Posterior cingulate gyrus (tissue), 11 donors: ENCODE data around the gene CABLES2.

Source experiments
- DNase-seq, 10 donors: peaks; one replicate each; pipeline versions ENCODE4 v3.0.0 to v3.0.0-alpha.2; 2020 to 2021; ENCODE audit warnings: mixed read lengths in 3 of 10
- intact Hi-C: fragments of 100-400 bp; cut with DNase I; formaldehyde crosslinking; loops from one replicate; pipeline ENCODE4 v1.15.1; 2023

CABLES2 gene

DNA sequence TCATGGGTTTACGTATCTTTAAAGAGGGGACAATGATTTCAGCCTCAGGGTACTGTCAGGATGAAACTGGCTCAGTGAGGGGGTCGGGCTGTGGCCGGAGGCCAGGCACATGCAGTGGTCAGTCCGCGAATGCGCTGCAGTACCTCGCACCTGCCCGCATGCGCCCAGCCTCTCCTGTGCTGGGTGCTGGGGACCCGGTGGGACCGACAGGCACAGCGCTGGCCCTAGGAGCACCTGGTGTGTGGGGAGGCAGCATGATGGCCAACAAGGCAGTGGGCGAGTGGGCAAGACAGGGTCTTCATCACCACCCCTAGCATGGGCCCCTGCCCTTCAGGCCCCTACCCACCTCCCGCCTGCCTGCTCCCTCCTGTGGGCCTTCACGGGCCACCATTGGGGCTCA is 970 bp upstream of the CABLES2 start:
- intact Hi-C loops: no loop called here
- no peak for DNase-seq

DNA sequence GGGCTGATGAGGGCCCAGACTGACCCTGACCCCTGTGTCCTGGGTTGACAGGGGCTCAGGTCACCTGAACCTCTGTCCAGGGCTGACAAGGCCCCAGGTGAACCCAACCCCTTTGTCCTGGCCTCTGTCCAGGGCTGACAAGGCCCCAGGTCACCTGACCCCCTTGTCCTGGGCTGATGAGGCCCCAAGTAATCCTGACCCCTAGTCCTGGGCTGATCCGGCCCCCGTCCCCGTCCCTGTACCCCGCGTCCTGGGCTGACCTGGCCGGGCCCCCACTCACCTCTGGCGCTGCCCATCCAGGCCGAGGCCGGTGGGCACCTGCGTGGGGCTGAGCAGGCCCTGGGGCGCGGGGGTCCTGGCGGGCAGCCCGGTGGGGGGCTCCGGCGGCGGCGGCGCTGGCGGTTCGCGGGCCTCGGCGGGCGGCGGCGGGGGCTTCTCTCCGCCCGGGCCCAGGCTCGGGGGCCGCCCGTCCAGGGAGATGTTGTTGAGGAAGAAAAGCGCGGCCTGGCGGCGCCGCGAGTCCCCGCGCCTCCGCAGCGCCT is 379 bp downstream of the CABLES2 start:
- intact Hi-C loops: no loop called here
- no peak for DNase-seq

DNA sequence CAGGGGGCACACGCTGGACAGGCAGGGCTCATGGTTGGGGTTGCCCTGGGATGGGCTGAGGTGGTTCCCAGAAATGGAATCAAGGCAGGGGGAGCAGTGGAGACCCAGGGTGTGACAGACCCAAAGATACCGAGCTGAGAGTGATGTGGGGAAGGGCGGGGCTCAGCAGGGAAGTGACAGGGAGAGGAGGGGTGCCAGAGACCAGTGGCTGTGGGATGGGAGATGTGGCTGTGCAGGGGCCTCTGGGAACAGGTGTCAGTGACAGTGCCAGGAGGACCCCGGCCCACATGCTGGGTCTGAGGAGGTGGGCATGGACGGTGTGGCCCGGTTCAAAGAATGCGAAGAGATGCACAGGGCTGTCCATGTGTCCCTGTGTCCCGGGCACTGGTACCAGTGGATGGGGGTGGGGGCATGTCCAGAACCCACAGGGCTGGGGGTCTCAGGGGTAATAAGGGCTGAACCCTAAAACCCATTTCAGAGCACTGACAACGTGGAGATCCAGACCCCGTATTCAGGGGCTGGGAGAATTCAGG is 1.0 kb downstream of the CABLES2 start:
- DNase-seq: no peak
- intact Hi-C loops: loop anchor here (2.0 kb wide), 1 partner anchor 19 kb away; the partner anchor contains the start of gene RPS21

DNA sequence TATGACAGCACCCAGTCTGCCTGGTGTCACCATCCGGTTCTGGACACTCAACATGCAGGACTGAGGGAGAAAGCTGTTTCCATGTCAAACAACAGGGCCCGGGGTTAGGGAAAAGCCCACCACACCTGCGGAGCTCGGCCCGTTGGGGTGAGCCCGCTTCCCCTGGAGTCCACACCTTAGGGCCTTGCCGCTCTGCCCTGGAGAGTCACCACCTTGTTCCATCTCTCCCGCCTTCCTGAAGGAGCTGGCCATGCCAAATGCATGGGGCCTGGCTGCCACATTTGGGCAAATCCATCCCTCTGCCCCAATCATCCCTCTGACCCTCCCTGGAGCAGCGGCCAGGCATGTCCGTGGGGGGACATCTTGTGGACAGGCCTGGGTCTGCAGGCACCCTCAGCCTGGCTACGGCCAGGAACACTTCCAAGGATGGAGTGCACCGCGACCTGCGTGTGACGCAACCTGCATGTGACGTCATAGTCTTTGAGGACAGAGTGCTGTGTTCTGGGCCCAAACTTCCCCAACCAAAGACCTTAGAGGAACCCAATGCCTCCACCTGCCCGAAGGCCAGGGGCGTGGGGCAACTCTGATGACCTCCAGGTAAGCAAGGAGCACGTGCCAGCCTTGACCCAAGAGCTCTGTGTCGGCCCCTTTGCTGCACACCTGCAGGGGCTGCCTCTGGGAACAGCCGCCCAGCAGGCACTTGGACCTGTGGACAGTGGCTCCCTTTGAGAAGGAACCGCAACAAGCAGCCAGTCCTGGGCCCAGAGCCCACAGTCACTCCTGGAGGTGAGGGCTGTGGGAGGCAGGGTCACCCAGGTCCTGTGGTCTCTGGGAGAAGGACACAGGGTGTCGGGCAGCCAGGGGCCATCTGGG is 1.7 kb downstream of the CABLES2 start:
- peak in 6 of 10 donors; percentile 28 to 92 (median 72) for DNase-seq
- intact Hi-C loops: loop anchor here (2.0 kb wide), 1 partner anchor 19 kb away; the partner anchor contains the start of gene RPS21

DNA sequence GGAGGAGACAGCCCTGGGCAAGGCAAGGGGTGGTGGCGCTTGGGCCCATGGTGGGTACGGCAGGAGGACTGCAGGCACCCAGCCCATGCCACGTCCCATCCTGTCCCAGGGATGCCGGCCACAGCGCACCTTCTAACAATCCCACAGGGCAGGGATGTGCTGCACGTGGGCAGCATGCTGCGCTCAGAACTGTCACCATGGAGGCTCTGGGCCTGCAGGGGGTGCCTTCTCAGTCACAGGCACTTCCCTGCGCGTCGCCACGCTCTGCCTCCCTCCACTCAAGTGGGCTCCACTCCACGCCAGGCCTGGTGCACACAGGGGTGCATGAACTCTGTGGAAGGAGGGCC is 2.4 kb downstream of the CABLES2 start:
- intact Hi-C loops: loop anchor here (2.0 kb wide), 1 partner anchor 18 kb away; the partner anchor contains the start of gene RPS21
- DNase-seq: no peak

DNA sequence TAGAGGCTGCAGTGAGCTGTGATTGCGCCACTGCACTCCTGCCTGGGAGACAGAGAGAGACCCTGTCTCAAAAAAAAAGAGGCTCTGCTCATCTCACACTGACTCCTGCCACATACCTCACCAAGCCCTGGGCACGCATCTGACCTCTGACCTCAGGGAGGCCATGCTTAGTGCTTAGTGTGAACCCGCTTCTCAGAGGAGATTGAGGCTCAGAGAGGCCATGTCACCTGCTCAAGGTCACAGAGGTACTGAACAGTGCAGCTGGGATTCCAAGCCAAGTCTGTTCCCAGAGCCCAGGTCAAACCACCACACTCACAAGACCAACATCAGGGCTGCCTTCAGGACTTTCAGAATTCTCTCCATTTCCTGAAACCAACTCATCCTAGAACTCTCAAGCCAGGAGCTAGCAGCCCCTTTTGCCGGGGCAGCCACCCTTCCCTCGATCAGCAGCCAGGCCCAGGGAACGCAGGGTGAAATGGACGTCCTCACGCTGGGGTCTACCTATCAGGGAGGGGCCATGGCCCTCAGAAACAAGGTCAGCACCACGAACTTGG is 2.9 kb downstream of the CABLES2 start:
- intact Hi-C loops: loop anchor here (2.0 kb wide), 1 partner anchor 17 kb away; the partner anchor contains the start of gene RPS21
- DNase-seq: no peak

DNA sequence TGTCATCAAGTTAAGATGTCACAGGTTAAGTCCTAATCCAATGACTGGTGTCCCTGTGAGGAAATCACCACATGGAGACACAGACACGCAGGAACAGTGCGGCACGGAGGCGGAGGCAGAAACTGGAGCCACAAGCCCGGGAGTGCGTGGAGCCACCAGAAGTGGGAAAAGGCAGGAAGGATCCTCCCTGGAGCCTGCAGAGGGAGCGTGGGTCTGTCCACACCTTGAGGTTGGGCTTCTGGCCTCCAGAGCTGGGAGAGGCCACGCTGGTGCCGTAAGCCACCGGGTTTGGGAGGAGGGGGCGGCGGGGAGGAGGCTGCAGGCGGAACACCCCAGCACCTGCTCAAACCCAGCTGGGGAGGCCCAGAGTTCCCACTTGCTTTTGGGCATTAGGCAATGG is 3.8 kb downstream of the CABLES2 start:
- DNase-seq: peak in 1 of 10 donors; percentile 82

DNA sequence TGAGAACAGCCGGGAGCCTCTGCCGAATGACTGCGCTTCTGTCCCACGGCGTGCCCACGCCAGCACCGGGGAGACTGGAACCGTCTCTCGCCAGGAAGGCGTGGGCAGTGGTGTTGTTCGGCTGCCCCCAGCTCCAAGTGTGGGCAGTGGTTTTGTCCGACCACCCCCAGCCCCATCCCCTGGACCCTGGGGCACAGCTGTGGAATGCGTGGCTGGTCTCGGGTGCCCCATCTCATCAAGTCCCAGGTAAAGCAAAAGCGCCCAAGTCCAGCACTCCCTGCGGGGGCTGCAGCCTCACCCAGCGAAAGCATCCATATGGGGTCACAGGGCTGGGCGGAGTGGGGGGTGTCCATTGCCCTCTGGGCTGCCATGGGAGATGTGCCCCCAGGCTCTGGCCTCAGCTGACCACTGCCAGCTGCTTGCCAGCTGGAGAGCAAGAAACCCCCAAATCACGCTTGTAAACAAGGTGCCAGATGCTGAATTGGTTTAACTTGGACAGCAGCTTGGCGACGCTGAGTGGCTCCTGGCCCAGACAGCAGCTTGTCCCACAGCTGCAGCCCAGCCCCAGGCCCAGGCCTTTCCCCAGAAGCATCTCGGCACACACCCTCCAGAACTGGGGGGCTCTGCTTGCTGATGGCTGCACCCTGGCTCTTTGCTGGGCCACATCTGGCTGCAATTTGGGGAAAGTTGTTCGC is 4.5 kb downstream of the CABLES2 start:
- intact Hi-C loops: no loop called here
- no peak for DNase-seq

More for the DNA sequence above, 3.8 kb downstream of the CABLES2 start:
- intact Hi-C loops: no loop called here

DNA sequence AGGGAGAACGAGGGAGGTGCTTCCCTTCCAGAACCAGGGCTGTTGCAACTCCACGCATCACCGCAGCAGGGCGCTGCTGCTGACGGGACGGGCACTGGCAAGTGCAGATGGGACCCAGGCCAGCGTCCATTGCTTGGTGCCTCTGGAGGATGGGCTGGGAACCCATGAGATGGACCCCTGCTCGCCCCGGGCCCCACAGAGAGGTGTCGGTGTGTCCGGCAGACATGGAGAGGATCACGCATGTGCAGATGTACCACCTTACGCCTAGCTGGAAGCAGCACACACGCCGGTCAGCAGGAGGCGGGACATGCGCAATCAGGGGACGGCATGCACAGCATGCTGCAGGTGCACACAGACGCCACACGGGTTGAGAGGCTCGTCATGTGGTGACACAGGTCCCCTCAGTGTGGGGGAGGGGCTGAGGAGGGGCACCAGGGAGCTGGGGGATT is 5.7 kb downstream of the CABLES2 start:
- no peak for DNase-seq
- intact Hi-C loops: no loop called here

DNA sequence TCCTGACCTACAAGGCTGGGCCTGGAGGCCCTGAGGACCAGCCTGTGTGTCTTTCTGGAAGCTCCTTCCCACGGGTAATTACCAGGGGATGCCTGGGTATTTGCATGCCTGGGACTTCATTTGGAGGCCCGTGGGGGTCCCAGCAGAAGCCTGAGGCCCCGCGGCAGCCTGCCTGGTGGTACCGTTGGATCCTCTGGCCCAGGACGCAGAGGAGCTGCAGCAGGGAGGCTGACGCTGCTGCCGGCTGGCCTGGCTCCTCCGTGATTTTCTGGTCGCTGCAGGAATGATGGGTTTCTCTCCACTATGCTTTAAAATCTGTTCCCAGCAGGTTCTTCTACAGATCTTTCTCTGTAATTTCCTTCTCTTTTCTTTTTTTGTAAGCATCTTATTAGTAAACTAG is 6.5 kb downstream of the CABLES2 start:
- no peak for DNase-seq
- intact Hi-C loops: no loop called here

DNA sequence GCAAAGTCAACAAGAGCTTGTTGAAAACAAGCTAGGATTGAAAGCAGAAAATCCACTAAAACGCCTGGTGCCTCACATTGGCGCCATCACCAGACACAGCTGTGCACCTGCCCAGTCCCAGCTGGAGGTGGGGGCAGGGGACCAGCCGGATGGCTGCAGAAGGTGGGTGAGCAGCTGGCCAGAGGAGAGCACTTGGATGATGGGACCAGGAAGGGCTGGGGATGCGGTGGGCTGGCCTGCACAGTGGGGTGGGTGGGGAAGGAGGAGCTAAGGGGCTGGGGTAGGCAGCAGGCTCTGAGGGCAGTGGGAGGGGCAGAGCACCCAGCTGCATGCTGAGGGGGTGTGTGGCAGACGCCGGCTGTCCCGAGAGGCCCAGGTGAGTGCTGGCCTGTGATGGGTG is 7.1 kb downstream of the CABLES2 start:
- DNase-seq: no peak
- intact Hi-C loops: no loop called here

DNA sequence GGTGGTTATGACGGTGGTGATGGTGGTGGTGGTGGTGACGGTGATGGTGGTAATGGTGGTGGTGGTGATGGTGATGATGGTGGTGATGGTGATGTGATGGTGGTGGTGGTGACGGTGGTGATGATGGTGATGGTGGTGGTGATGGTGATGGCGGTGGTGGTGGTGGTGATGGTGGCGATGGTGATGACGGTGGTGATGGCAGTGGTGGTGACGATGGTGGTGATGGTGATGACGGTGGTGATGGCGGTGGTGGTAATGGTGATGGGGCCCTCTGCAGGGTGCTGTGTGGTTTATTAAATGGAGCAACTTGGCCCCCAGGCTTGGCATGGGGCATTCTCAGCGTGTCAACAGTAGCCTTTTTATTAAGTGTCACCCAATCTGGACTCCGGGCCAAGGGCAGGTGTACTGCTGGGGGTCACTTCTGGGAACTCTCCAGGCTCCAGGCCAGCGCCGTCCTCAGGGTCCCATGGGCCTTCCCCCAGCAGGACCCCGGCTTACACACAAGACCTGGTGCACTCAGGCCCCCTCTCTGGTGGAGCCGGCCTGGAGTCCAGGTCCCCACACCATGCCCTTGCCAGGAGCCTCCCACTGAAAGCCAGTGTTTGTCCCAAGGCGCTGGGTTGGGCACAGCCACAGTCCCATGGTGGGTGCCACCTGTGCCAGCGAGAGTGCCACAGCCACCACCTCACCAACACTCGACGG is 8.8 kb downstream of the CABLES2 start:
- peak in 1 of 10 donors; percentile 66 for DNase-seq
- intact Hi-C loops: no loop called here

DNA sequence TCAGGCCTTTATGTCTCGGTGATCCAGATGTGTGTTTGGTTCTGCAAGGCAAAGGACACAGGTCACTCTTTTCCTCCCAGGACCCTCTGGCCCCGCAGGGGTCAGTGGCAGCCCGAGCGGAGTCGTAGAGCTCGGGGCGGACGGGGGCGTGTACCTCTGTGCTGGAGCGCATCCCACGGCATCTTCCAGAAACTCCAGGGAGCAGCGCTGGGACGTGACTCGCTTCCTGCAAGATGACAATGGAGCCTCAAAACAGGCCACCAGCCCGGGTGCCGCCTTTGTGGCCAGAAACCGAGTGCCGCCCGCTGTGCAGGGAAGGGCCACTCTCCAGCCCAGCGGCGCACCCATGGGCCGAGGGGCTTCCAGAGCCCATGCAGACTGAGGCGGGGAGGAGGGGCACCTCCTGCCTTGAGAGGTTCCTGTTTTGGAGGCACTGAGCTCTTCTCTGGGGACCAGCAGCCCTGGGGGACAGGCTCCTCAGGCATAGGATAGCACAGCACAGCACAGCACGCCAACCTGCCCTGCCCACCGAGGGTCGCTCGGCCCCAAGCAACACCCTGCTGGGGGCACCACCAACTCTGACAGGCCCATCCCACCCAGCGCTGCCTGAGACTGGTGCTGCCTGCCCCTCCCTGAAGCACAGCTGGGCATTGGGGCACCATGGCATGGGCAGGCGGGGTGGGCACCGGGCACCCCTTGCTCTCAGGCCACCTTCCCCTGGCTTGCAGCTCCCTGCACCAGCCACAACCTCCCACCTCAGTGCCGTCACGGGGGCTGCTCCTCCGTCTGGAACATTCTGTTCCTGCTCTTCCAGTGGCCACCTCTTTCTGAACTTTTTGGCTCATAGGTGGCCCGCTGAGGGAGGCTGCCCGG is 10.5 kb downstream of the CABLES2 start:
- DNase-seq: no peak
- intact Hi-C loops: no loop called here

DNA sequence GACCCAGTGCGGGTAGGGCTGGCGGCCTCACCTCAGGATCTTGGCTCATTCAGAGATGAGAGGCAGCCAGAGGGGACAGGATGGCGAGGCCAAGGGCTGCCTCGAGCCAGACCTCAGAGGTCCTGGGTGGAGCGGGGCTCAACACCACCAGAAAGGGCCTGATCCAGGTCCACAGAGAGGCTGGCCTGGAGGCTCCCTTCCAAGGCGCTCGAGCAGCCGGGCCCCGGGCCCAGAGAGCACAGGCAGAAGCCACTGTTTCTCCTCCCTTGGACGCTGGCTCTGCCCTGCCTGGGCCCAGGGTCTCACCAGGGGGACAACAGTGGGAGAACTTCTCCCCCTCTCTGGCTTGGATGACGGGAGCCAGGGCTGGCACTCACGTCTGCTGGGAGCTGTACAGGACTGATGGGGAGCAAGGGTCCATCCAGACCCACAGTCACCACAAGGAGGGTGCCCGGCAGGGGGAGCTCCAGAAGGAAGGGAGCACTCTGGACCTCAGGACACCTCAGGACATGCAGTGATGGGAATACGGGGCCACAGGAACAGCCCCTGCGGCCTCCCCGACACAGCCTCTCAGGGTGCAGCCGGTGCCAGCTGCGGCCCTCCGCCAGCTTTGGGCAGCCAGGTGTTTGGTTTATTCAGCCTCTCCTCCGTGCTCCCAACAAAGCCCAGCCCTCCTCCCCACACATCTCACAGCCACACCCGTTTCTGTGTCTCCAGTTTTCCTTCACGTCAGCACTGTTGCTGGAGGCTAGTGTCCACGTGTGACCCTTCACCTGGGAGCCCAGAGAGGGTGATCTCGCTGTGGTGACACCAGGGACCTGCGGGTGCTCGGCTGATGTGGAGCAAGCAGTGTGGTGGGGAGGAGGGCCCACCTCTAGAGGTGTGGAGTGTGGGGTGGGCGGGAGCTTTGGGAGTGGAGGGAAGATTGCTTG is 11.5 kb downstream of the CABLES2 start:
- peak in 1 of 10 donors; percentile 81 for DNase-seq
- intact Hi-C loops: no loop called here

DNA sequence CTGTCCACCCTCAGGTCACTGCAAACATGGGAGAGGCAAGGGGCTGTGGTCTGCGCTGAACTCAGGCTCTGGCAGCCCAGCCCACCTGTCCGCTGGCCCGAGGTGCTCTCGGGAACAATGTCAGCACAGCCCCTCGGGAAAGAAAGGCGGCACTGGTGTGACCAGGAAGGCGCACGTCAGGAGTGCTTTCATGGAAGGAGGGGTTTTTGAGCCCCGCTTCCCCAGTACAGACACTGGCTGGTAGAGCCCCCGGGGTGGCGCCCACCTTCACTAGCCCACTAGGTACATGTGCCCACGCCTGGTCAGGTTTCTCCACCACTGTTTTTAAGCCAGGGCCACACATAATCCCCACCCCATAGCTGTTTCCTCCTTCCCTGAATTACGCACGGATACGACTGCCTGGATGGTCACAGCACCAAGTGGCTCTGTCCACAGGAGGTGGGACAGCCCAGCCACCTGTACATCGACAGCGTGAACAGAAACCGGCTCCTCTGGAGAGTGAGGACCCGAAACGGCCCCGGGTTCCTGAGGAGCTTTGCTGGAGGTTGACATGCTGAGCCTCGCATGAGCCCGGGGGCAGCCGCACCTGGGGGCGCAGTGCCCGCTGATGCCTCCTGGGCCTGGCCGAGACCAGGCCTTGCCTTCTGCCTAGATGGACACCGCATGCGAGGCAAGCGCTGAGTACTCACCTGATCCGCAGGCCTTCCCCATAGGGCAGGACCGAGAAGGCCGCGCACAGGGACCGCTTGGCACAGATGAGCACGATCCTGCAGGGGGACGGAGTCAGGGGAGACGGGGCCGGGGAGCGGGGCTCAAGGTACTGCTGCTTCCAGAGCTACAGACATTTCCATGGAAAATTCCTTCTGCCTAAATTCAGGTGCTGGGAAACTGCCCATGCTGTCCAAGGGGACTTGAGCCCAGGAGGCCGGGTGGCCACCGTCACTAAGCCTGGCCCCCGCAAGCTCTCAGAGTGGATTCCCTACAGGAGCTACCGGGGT is 12.5 kb downstream of the CABLES2 start:
- peak in 1 of 10 donors; percentile 74 for DNase-seq
- intact Hi-C loops: no loop called here

DNA sequence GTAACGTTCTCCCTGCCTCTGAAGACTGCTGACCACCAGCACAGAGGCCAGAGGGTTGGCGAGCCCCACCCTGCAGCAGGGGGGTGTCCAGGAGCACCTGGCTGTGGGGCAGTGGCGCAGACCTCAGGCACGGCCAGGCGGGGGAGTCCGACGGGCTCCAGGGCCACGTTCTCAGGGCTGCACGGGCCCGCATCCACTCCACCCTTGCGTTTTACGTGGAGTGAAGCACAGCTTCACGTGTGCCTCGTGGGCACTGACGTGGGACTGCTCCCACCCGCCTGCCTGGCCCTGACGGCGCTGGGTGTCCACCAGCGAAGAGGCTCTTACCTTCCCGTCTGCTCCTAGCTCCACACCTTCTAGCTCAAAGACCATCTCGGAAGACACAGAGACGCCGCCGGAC is 13.3 kb downstream of the CABLES2 start:
- intact Hi-C loops: no loop called here
- peak in 1 of 10 donors; percentile 61 for DNase-seq

DNA sequence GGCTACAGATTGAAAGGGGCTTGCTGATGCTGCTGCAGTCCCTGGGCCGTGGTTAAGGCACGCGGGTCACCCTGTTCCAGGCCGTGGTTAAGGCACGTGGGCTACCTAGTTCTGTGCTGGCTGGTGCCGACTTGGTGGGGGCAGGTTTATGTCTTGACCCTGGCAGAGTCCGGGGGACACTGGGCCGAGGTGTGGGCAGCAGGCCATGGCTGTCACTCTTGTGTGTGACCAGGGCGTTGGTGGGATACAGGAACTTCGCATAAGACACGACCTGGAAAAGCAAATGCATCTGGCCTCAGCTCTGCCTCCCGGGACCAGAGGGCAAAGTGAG is 13.8 kb downstream of the CABLES2 start:
- intact Hi-C loops: no loop called here

More for the DNA sequence above, 13.8 kb downstream of the CABLES2 start:
- DNase-seq: peak in 1 of 10 donors; percentile 70
